Keratinocyte (primary cell): Measurements from ENCODE around the gene TOR3A. TPM values are rescaled to one million over a fixed set of nuclear protein-coding genes. Genes with fewer than 3 reads are reported as not detected.

Source experiments
- DNase-seq: peaks from one replicate; pipeline ENCODE4 v3.0.0-alpha.2; 2011; ENCODE audit warnings: low read depth, missing footprints, low spot score
- FAIRE-seq: peaks from 2 replicates; lab custom pipeline; 2011; peaks lifted over from hg19 to GRCh38; lab: Jason Lieb, UNC
- H2AFZ ChIP-seq: 2 replicates; pipeline ENCODE4 v1.6.0; 2012; ENCODE audit warnings: low read length, control low read depth, inconsistent platforms; ENCODE audit not compliant: control insufficient read depth
- H3K27ac ChIP-seq: 2 replicates; pipeline ENCODE4 v1.5.1; 2011; ENCODE audit warnings: low read length; ENCODE audit not compliant: control insufficient read depth, insufficient read depth
- H3K27me3 ChIP-seq: 3 replicates; pipeline ENCODE4 v1.6.0; 2011; ENCODE audit warnings: low read length; ENCODE audit not compliant: control insufficient read depth, insufficient read depth; ENCODE audit errors: extremely low read depth
- H3K36me3 ChIP-seq, 2 experiments: 2 replicates in 1 of 2; 3 replicates in 1 of 2; pipeline ENCODE4 v1.5.1; 2011; ENCODE audit warnings: low read length in 2 of 2, mild to moderate bottlenecking in 1 of 2; ENCODE audit not compliant: control insufficient read depth in 2 of 2, insufficient read depth in 2 of 2; ENCODE audit errors: extremely low read depth in 1 of 2
- H3K4me1 ChIP-seq: 3 replicates; pipeline ENCODE4 v1.5.1; 2011; ENCODE audit warnings: low read length; ENCODE audit not compliant: control insufficient read depth, insufficient read depth; ENCODE audit errors: extremely low read depth
- H3K4me2 ChIP-seq: 3 replicates; pipeline ENCODE4 v1.6.0; 2011; ENCODE audit warnings: low read depth, low read length; ENCODE audit not compliant: control insufficient read depth, insufficient read depth; ENCODE audit errors: extremely low read depth
- H3K4me3 ChIP-seq, 3 experiments: fragments of 200-600 bp in 1 of 3; sonication (generic) in 1 of 3; 2 replicates in 2 of 3; 3 replicates in 1 of 3; pipeline ENCODE4 v1.5.1; 2011 to 2016; ENCODE audit warnings: low read length in 3 of 3, mild to moderate bottlenecking in 3 of 3, control low read depth in 2 of 3, inconsistent platforms in 1 of 3, low read depth in 1 of 3, mixed read lengths in 1 of 3, mixed run types in 1 of 3, moderate library complexity in 1 of 3; ENCODE audit not compliant: control insufficient read depth in 2 of 3, insufficient read depth in 2 of 3; ENCODE audit errors: extremely low read depth in 1 of 3
- H3K79me2 ChIP-seq: 2 replicates; pipeline ENCODE4 v1.6.0; 2012; ENCODE audit warnings: low read length; ENCODE audit not compliant: control insufficient read depth, insufficient read depth
- H3K9ac ChIP-seq: 3 replicates; pipeline ENCODE4 v1.6.0; 2011; ENCODE audit warnings: low read length; ENCODE audit not compliant: control insufficient read depth, insufficient read depth; ENCODE audit errors: extremely low read depth
- H3K9me1 ChIP-seq: 3 replicates; pipeline ENCODE4 v1.6.0; 2011; ENCODE audit warnings: low read length; ENCODE audit not compliant: control insufficient read depth, insufficient read depth; ENCODE audit errors: extremely low read depth
- H3K9me3 ChIP-seq: 2 replicates; pipeline ENCODE4 v1.5.1; 2012; ENCODE audit warnings: low read depth, low read length; ENCODE audit not compliant: control insufficient read depth
- H4K20me1 ChIP-seq: 3 replicates; pipeline ENCODE4 v1.6.0; 2011; ENCODE audit warnings: low read length; ENCODE audit not compliant: control insufficient read depth, insufficient read depth; ENCODE audit errors: extremely low read depth
- CTCF ChIP-seq, 3 experiments: IDR thresholded peaks in 1 of 3; conservative IDR thresholded peaks in 1 of 3; optimal IDR thresholded peaks in 1 of 3; 2 replicates in 2 of 3; 3 replicates in 1 of 3; pipeline versions ENCODE3 to v1.5.1; 2011; ENCODE audit warnings: low read length in 3 of 3, mild to moderate bottlenecking in 3 of 3, moderate library complexity in 2 of 3, control low read depth in 1 of 3, inconsistent platforms in 1 of 3; ENCODE audit not compliant: insufficient read depth in 2 of 3; ENCODE audit errors: extremely low read depth in 1 of 3
- EZH2 ChIP-seq: IDR thresholded peaks from one replicate; pipeline ENCODE4 v1.6.1; 2012; ENCODE audit warnings: inconsistent platforms, mild to moderate bottlenecking, low read length, moderate library complexity
- dilution Hi-C: fragments of 300-500 bp; cut with MboI; formaldehyde crosslinking; loops from one replicate; pipeline ENCODE4 v1.7.0; 2020; ENCODE audit warnings: low sequenced_read_pairs; ENCODE audit not compliant: extremely low pct_ligation_motif_present
- polyA plus RNA-seq, 5 experiments: library from polyadenylated mRNA; depleted of rRNA in 3 of 5; stranded (reverse) in 3 of 5; stranded (forward) in 1 of 5; unstranded in 1 of 5; fragments of >200 nt; gene quantifications; 1 replicate in 1 of 5; 2 replicates in 3 of 5; 3 replicates in 1 of 5; pipeline versions ENCODE4 v1.2.1 to v1.2.3, GENCODE V29; 2011 to 2012; ENCODE audit warnings: missing spikeins in 2 of 5, low read depth in 1 of 5, low replicate concordance in 1 of 5

TOR3A gene
- polyA plus RNA-seq, 1 donor (not counting 4 experiments of a cell fraction or from before 2014, with no cell fraction given), result 16.8 TPM

DNA sequence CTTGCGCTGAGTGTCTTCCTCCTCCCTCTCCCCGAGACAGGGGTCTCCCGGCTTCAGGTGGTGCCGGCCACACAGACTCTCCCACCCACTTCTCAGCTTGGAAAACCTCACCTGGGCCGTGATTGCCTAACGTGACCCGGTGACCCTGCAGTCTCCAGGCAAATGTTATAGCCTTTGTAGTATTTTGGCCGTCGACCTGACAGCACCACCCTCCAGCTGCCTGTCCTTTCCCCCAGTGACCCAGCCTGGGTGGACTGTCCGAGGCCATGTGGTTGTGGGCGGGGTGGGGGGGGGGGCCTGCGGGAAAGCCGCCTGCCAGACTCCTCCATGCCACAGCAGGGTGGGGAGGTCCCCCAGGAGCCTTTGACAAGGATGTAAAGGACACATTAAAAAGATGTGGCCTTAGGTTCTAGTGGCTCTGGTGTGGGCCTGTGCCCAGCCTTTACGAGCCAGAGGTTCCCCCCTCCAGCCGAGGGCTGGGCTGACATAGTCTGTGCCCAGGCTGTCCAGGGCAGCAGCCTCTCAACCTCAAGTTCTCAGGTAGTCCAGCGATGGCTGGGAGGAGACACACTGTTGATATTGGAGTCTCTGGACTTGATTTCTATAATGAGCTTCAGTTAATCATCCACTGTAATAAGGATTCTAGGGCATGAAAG lies 8.1 kb downstream of the TOR3A start:
- H2AFZ ChIP-seq, result no peak overlapping the region
- no peak overlapping the region for H3K9ac ChIP-seq
- H3K4me2 ChIP-seq, result no peak overlapping the region
- no peaks in the 10 kb centered on the region for H3K79me2 ChIP-seq
- no peak overlapping the region for H3K27ac ChIP-seq
- dilution Hi-C loops, result no loop called here
- no peak overlapping the region for H3K4me3 ChIP-seq
- no peaks in the 10 kb centered on the region for H3K9me1 ChIP-seq
- no peaks in the 10 kb centered on the region for H3K4me1 ChIP-seq
- no peak for FAIRE-seq
- no peak for DNase-seq
- H4K20me1 ChIP-seq, result no peaks in the 10 kb centered on the region
- H3K9me3 ChIP-seq, result no peaks in the 10 kb centered on the region
- no peaks in the 10 kb centered on the region for H3K27me3 ChIP-seq
- TF ChIP-seq CTCF (optimal IDR thresholded peaks at IDR 0.05 in 1 of 3, IDR thresholded peaks at IDR 0.05 in 1 of 3, conservative IDR thresholded peaks at IDR 0.05 in 1 of 3; ENCODE audit: extremely low read depth in 1 of 3, insufficient read depth in 2 of 3, low read length in 3 of 3) (no peak), EZH2 (no peak)
- H3K36me3 ChIP-seq, result peaks cover 47 to 49% of the 10 kb centered on the region in 2 experiments

DNA sequence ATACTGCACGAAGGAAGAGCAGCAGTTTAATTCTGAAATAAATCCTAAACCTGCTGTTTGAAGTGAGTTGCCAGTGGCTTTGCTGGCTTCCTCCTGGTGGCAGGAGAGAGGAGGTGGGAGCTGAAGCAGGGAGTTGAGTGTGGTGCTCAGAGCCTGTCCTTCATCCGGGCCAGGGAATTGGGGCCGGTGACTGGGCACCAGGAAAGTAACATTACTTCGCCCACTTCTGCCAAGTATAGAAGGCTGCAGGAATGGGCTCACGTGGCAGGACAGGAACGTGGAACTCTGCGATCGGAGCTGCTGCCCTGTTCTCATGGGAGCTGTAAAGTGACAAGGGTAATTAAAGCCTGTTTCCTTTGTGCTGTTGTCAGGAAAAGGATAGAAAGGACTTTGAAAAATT lies 8.7 kb downstream of the TOR3A start:
- DNase-seq (no peak), FAIRE-seq (no peak)
- Histone ChIP-seq H2AFZ (no peak overlapping the region), H3K9me1 (no peaks in the 10 kb centered on the region), H3K9ac (no peak overlapping the region), H3K9me3 (no peaks in the 10 kb centered on the region), H4K20me1 (no peaks in the 10 kb centered on the region), H3K4me1 (no peaks in the 10 kb centered on the region), H3K4me2 (no peak overlapping the region), H3K4me3 (no peak overlapping the region), H3K79me2 (no peaks in the 10 kb centered on the region), H3K36me3 (peaks cover 50 to 53% of the 10 kb centered on the region in 2 experiments), H3K27me3 (no peaks in the 10 kb centered on the region), H3K27ac (no peak overlapping the region)
- no peak for TF ChIP-seq CTCF (optimal IDR thresholded peaks at IDR 0.05 in 1 of 3, IDR thresholded peaks at IDR 0.05 in 1 of 3, conservative IDR thresholded peaks at IDR 0.05 in 1 of 3; ENCODE audit: extremely low read depth in 1 of 3, insufficient read depth in 2 of 3, low read length in 3 of 3)
- no peak for TF ChIP-seq EZH2
- dilution Hi-C loops, result no loop called here
